Parathyroid adenoma (tissue), 2 donors: ENCODE results near the gene VASN.

Experiments used
- H2AFZ ChIP-seq: fragments of 300-600 bp; sonication (generic); one replicate; pipeline ENCODE4 v1.7.0; 2017; ENCODE audit warnings: antibody characterized with exemption, mild to moderate bottlenecking
- H3K27ac ChIP-seq: fragments of 300-600 bp; sonication (generic); one replicate; pipeline ENCODE4 v1.7.0; 2017
- H3K27me3 ChIP-seq: fragments of 300-600 bp; sonication (generic); one replicate; pipeline ENCODE4 v1.7.0; 2017; ENCODE audit warnings: low read length; ENCODE audit not compliant: control insufficient read depth, insufficient read depth
- H3K36me3 ChIP-seq: fragments of 300-600 bp; sonication (generic); one replicate; pipeline ENCODE4 v1.7.0; 2017; ENCODE audit warnings: low read length; ENCODE audit not compliant: control insufficient read depth, insufficient read depth
- H3K4me1 ChIP-seq: fragments of 300-600 bp; sonication (generic); one replicate; pipeline ENCODE4 v1.7.0; 2017; ENCODE audit warnings: control low read depth
- H3K4me2 ChIP-seq: fragments of 300-600 bp; sonication (generic); one replicate; pipeline ENCODE4 v1.7.0; 2017; ENCODE audit warnings: low read length
- H3K4me3 ChIP-seq: fragments of 300-600 bp; sonication (generic); one replicate; pipeline ENCODE4 v1.7.0; 2017; ENCODE audit warnings: low read depth, low read length
- H3K79me2 ChIP-seq: fragments of 300-600 bp; sonication (generic); one replicate; pipeline ENCODE4 v1.7.0; 2017; ENCODE audit warnings: control low read depth
- H3K9ac ChIP-seq: fragments of 300-600 bp; sonication (generic); one replicate; pipeline ENCODE4 v1.7.0; 2017; ENCODE audit warnings: mild to moderate bottlenecking
- H3K9me3 ChIP-seq: fragments of 300-600 bp; sonication (generic); one replicate; pipeline ENCODE4 v1.7.0; 2017; ENCODE audit warnings: low read length; ENCODE audit not compliant: control insufficient read depth
- CTCF ChIP-seq: fragments of 300-600 bp; sonication (generic); IDR thresholded peaks from one replicate; pipeline ENCODE4 v1.7.0; 2017; ENCODE audit warnings: antibody characterized with exemption, mild to moderate bottlenecking
- donor health status: primary hyperparathyroidism.

The VASN gene

GRCh38 chr16:4411684-4412083 is 40.0 kb downstream of the VASN start:
- H2AFZ ChIP-seq = no peak overlapping the region
- no peaks in the 10 kb centered on the region for H3K27me3 ChIP-seq
- H3K4me1 ChIP-seq = peaks cover 25% of the 10 kb centered on the region
- H3K36me3 ChIP-seq = no peaks in the 10 kb centered on the region
- H3K27ac ChIP-seq = no peak overlapping the region
- H3K4me3 ChIP-seq = no peak overlapping the region
- TF ChIP-seq CTCF = no peak
- H3K9me3 ChIP-seq = no peaks in the 10 kb centered on the region
- H3K79me2 ChIP-seq = no peaks in the 10 kb centered on the region
- H3K9ac ChIP-seq = no peak overlapping the region
- no peak overlapping the region for H3K4me2 ChIP-seq

GRCh38 chr16:4412159-4412558 is 40.5 kb downstream of the VASN start:
- H3K4me3 ChIP-seq = no peak overlapping the region
- no peak overlapping the region for H3K9ac ChIP-seq
- peaks cover 25% of the 10 kb centered on the region for H3K4me1 ChIP-seq
- no peak overlapping the region for H3K4me2 ChIP-seq
- H3K27ac ChIP-seq = no peak overlapping the region
- H3K27me3 ChIP-seq = no peaks in the 10 kb centered on the region
- no peak overlapping the region for H2AFZ ChIP-seq
- no peak for TF ChIP-seq CTCF
- H3K79me2 ChIP-seq = no peaks in the 10 kb centered on the region
- no peaks in the 10 kb centered on the region for H3K36me3 ChIP-seq
- no peaks in the 10 kb centered on the region for H3K9me3 ChIP-seq

GRCh38 chr16:4412854-4413253 is 41.2 kb downstream of the VASN start:
- H3K27me3 ChIP-seq = no peaks in the 10 kb centered on the region
- no peaks in the 10 kb centered on the region for H3K9me3 ChIP-seq
- peaks cover 25% of the 10 kb centered on the region for H3K4me1 ChIP-seq
- H2AFZ ChIP-seq = no peak overlapping the region
- no peak overlapping the region for H3K4me2 ChIP-seq
- no peak overlapping the region for H3K4me3 ChIP-seq
- H3K27ac ChIP-seq = no peak overlapping the region
- no peak for TF ChIP-seq CTCF
- no peak overlapping the region for H3K9ac ChIP-seq
- no peaks in the 10 kb centered on the region for H3K79me2 ChIP-seq
- no peaks in the 10 kb centered on the region for H3K36me3 ChIP-seq

- Histone ChIP-seq H3K27ac (no peak overlapping the region), H3K79me2 (no peaks in the 10 kb centered on the region), H3K4me3 (no peak overlapping the region), H3K4me1 (peaks cover 22% of the 10 kb centered on the region), H3K27me3 (no peaks in the 10 kb centered on the region), H2AFZ (no peak overlapping the region), H3K9me3 (no peaks in the 10 kb centered on the region), H3K4me2 (no peak overlapping the region), H3K9ac (no peak overlapping the region), H3K36me3 (no peaks in the 10 kb centered on the region)
- no peak for TF ChIP-seq CTCF
Measured at GRCh38 chr16:4414187-4414917, 42.7 kb downstream of the VASN start.

- peak overlapping the region; percentile 87 for H2AFZ ChIP-seq
- H3K4me3 ChIP-seq = peak overlapping the region; percentile 79
- no peaks in the 10 kb centered on the region for H3K9me3 ChIP-seq
- no peak for TF ChIP-seq CTCF
- no peaks in the 10 kb centered on the region for H3K79me2 ChIP-seq
- H3K27ac ChIP-seq = peak overlapping the region; percentile 25
- peak overlapping the region; percentile 97 for H3K4me2 ChIP-seq
- no peaks in the 10 kb centered on the region for H3K27me3 ChIP-seq
- H3K36me3 ChIP-seq = no peaks in the 10 kb centered on the region
- no peak overlapping the region for H3K9ac ChIP-seq
- peaks cover 9% of the 10 kb centered on the region for H3K4me1 ChIP-seq
Measured at GRCh38 chr16:4415538-4416199, 44.0 kb downstream of the VASN start.
